Stimulated activated CD8-positive, alpha-beta memory T cell treated with anti-CD3 and anti-CD28 coated beads, Interleukin-15, amount 100 ng/mL, for 24 hours (primary cell): ENCODE results near the gene KIF26B.
"Not testable (repeated sequence)": the region's sequence is repeated elsewhere in the genome, so short reads cannot be mapped to it uniquely, and the experiment has no call there.

ENCODE experiments used
- DNase-seq: peaks from one replicate; pipeline ENCODE4 v3.0.0-alpha.2; 2020; ENCODE audit warnings: low read depth

The KIF26B gene

GRCh38 chr1:245154429-245155271 lies at the start of gene KIF26B:
TSS of gene KIF26B (plus strand) at chr1:245154985. CDS start at chr1:245155425, 440 bp downstream.
- DNase-seq = no peak

- no peak for DNase-seq
Measured at GRCh38 chr1:245105042-245105441, 49.7 kb upstream of the KIF26B start.

- no peak for DNase-seq
Measured at GRCh38 chr1:245105815-245106410, 48.9 kb upstream of the KIF26B start.

- no peak for DNase-seq
Measured at GRCh38 chr1:245107776-245108114, 47.0 kb upstream of the KIF26B start.

DNA sequence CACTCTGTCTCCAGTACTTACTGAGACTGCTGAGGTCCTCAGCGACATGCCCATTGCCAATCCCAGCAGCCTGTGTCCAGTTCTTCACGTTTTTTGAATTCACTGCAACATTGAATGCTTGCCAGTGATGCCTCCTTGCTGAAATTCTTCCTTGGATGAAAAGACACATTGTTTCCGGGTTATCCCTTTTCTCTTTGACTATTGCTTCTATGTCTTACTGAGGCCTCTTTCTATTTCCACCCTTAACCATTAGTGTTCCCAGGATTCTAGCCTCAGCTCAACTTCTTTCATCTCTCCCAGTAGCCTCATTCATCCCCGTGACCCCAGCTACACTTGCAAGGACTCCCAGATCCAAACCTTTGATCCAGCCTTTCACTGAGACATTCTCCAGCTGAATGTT lies 46.5 kb upstream of the KIF26B start:
- no peak for DNase-seq

- no peak for DNase-seq
Measured at GRCh38 chr1:245108909-245109308, 45.9 kb upstream of the KIF26B start.

GRCh38 chr1:245110406-245110805 lies 44.4 kb upstream of the KIF26B start:
- DNase-seq = no peak

- no peak for DNase-seq
Measured at GRCh38 chr1:245111073-245111472, 43.7 kb upstream of the KIF26B start.

DNA sequence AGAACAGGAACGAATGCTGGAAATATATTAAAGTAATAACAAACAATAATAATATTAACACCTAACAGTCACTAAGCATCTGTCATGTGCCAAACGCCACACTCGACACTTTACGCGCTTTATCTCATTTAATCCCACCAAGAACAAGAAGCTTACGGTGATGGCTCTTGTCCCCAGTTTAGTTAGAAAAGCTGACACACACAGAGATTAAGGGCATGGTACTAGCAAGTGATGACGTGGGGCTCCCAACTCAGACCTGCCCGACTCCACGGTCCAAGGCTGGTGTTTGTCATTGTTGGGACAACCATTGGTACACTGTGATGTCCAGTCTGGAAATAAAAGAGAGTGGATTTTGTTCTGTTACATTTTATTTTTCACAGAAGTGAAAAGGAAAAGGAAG lies 41.1 kb upstream of the KIF26B start:
- DNase-seq = no peak

DNA sequence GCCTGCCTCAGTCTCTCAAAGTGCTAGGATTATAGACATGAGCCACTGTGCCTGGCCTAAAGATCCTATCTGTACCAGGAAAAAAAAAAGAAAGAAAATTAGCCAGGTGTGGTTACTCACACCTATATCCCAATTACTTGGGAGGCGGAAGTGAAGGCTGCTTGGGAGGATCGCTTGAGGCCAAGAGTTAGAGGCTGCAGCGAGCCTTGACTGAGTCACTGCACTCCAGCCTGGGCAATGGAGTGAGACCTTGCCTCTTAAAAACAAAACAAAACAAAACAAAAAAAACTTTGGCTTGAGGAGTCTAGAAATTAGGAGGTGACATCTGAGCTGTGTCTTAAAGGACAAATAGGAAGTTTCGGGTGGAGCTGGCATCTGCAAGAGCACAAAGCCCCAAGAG lies 38.7 kb upstream of the KIF26B start:
- DNase-seq = no peak

GRCh38 chr1:245116751-245117150 lies 38.0 kb upstream of the KIF26B start:
- DNase-seq = no peak

DNA sequence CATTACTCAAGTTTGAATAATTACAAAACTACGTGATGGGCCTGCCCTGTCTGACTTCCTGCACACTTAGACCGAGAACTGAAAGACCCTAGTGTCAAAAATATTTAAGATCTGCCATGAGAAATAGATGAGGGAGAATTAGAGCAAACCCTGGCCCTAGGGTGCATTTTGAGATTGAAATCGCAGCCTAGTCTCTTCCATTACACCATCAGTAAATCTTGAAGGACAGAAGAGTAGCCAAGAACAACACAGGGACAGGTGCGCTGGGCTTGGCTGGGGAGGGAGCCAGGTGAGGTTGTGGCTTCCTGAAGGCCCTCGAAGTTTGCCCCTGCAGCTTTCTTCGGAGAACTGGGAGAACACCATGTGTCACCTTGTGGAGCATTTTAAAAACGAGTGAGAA lies 36.7 kb upstream of the KIF26B start:
- no peak for DNase-seq

GRCh38 chr1:245118806-245119205 lies 36.0 kb upstream of the KIF26B start:
- no peak for DNase-seq

DNA sequence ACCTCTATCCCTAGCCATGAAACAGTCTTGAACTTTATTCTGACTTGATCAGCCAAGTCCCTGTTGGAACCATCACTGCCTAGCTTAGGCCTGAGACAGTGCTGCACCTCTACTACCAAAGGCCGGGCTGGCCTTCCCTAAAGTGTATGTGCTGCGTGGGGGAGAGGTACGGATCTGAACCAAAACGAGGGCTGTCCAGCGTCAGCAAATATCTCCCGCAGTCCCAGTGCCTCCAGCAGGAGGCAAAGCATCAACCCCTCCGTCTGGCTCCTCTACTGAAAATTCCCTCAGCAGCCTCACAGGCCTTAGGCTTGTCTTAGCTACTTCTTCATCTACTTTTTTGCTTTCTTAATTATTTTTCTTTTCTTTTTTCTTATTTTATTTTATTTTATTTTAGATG lies 33.3 kb upstream of the KIF26B start:
- DNase-seq = no peak

DNA sequence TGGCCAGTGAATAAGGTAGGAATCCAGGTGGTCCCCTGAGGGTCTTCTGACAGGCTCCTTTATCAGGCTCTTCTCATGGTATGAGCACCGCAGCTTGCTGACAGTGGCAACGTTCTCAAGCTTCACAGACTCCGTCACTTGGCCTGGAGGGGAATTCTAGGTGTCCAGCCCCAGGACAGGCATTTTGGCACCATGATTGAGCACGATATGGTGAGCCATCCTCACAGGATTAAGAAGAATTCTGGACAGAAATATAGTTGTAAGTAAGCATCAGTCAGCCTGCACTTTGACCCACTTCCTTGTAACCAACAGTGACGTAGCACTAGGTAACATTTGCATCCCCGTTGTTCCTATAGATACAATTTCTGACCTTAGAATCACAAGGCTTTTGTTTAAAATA lies 30.5 kb upstream of the KIF26B start:
- DNase-seq = no peak

GRCh38 chr1:245124644-245125043 lies 30.1 kb upstream of the KIF26B start:
- no peak for DNase-seq

DNA sequence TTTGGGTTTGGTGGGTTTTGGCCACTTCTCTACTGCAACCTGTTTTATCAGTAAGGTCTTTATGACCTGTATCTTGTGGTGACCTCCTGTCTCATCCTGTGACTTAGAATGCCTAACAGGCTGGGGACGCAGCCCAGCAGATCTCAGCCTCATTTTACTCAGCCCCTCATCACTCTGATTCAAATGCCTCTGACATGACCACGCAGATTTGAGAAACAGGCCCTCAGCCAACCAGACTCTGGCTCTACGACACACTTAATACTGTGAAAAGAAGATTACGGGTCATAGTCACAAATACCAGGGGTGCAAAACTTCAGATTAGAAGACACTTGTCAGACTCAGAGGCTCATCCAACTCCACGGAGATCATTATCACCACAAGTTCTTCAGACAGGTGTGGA lies 28.3 kb upstream of the KIF26B start:
- DNase-seq = no peak

- no peak for DNase-seq
Measured at GRCh38 chr1:245128381-245129101, 26.2 kb upstream of the KIF26B start.

DNA sequence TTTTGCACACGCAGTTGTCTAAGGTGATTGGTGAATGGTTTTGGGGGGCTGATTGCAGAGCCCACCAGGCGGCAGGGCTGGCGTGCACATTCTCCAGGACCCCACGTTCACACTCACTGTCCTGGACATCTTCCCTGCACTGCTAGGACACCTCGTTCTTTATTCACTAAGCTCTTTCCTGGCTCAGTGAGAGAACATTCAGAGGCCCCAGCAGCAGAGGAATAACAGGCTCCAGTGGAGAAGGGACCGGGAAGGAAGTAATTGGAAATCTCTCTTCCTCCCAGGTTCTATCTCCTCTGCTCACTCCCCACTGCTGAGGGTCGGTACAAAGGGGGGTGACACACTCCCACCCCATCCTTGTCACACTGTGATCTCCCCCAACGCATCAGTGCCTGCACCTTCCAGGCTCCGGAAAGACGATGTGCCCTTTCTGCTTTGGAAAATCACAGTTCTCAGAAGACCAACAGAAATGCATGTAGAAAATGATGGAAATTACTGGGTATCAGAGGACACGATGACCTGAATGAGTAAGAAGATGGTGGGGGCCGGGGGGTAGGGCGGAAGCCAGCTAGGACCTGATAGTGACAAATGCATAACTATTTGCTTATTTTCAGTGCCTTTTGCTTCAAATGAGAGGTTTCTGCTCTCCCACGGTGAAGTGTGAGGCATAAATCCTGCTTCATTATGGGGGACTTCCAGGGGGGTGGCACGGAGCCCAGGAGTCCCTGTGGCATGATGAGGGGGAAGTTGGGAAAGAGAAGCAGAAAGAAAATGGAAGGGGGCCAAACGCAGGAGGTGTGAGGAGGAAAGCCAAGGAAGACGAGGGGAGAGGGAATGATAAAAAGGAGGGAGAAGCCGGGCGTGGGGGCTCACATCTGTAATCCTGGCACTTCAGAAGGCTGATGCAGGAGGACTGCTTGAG lies 25.2 kb upstream of the KIF26B start:
- DNase-seq = no peak

GRCh38 chr1:245130281-245131025 lies 24.3 kb upstream of the KIF26B start:
- not testable (repeated sequence) for DNase-seq

- no peak for DNase-seq
Measured at GRCh38 chr1:245131026-245131393, 23.8 kb upstream of the KIF26B start.
